Measurements from ENCODE around the gene BAIAP2L1. TPM values are rescaled to one million over a fixed set of nuclear protein-coding genes. Genes with fewer than 3 reads are reported as not detected.
"Not testable (repeated sequence)": the region's sequence is repeated elsewhere in the genome, so short reads cannot be mapped to it uniquely, and the experiment has no call there.

The BAIAP2L1 gene
- polyA plus RNA-seq, 1 donor (not counting 4 experiments of a cell fraction or from before 2014, with no cell fraction given): 41.7 TPM

- dilution Hi-C loops (cut with MboI; ENCODE audit: extremely low pct_ligation_motif_present, low sequenced_read_pairs): no loop called here
- H3K36me3 ChIP-seq (ENCODE audit: control insufficient read depth in 2 of 2, extremely low read depth in 1 of 2, insufficient read depth in 2 of 2, low read length in 2 of 2): peaks cover 20 to 25% of the 10 kb centered on the region in 2 experiments
Measured at GRCh38 chr7:98319176-98319575, 81.7 kb downstream of the BAIAP2L1 start.

DNA sequence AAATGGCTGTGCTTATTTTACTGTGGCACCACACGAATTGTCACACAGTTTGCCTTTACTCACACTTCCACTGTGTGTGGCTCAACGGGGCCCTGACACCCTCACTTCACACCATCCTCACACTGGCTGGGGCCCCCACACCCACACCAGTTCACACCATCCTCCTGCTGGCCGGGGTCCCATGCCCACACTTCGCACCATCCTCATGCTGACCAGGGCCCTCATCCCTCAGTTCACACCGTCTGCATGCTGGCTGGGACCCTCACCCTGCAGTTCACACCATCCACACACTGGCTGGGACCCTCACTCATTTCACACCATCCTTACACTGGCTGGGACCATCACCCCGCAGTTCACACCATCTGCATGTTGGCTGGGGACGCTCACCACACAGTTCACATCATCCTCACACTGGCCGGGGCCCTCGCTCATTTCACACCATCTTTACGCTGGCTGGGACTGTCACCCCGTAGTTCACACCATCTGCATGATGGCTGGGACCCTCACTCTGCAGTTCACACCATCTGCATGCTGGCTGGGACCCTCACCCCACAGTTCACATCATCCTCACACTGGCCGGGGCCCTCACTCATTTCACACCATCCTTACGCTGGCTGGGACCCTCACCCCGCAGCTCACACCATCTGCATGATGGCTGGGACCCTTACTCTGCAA is 83.4 kb downstream of the BAIAP2L1 start:
- H3K27me3 ChIP-seq (ENCODE audit: control insufficient read depth, extremely low read depth, insufficient read depth, low read length): no peaks in the 10 kb centered on the region
- H2AFZ ChIP-seq (ENCODE audit: control insufficient read depth, low read length): no peak overlapping the region
- no peak for TF ChIP-seq EZH2 (IDR thresholded peaks at IDR 0.05; ENCODE audit: low read length)
- TF ChIP-seq, protein P1, sequence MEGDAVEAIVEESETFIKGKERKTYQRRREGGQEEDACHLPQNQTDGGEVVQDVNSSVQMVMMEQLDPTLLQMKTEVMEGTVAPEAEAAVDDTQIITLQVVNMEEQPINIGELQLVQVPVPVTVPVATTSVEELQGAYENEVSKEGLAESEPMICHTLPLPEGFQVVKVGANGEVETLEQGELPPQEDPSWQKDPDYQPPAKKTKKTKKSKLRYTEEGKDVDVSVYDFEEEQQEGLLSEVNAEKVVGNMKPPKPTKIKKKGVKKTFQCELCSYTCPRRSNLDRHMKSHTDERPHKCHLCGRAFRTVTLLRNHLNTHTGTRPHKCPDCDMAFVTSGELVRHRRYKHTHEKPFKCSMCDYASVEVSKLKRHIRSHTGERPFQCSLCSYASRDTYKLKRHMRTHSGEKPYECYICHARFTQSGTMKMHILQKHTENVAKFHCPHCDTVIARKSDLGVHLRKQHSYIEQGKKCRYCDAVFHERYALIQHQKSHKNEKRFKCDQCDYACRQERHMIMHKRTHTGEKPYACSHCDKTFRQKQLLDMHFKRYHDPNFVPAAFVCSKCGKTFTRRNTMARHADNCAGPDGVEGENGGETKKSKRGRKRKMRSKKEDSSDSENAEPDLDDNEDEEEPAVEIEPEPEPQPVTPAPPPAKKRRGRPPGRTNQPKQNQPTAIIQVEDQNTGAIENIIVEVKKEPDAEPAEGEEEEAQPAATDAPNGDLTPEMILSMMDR (optimal IDR thresholded peaks at IDR 0.05 in 1 of 3, IDR thresholded peaks at IDR 0.05 in 1 of 3, conservative IDR thresholded peaks at IDR 0.05 in 1 of 3; ENCODE audit: extremely low read depth in 1 of 3, insufficient read depth in 2 of 3, low read length in 3 of 3): no peak
- peaks cover 11% of the 10 kb centered on the region for H3K4me1 ChIP-seq (ENCODE audit: control insufficient read depth, extremely low read depth, insufficient read depth, low read length)
- no peaks in the 10 kb centered on the region for H3K9me3 ChIP-seq (ENCODE audit: control insufficient read depth, low read depth, low read length)
- peaks cover 27% of the 10 kb centered on the region for H3K79me2 ChIP-seq (ENCODE audit: control insufficient read depth, insufficient read depth, low read length)
- H3K9me1 ChIP-seq (ENCODE audit: control insufficient read depth, extremely low read depth, insufficient read depth, low read length): no peaks in the 10 kb centered on the region
- no peak overlapping the region for H3K4me2 ChIP-seq (ENCODE audit: control insufficient read depth, extremely low read depth, insufficient read depth, low read depth, low read length)
- no peak overlapping the region for H3K4me3 ChIP-seq (ENCODE audit: control insufficient read depth in 2 of 3, extremely low read depth in 1 of 3, insufficient read depth in 2 of 3, low read depth in 1 of 3, low read length in 3 of 3)
- peaks cover 5% of the 10 kb centered on the region for H4K20me1 ChIP-seq (ENCODE audit: control insufficient read depth, extremely low read depth, insufficient read depth, low read length)
- dilution Hi-C loops (cut with MboI; ENCODE audit: extremely low pct_ligation_motif_present, low sequenced_read_pairs): no loop called here
- FAIRE-seq (no peak), DNase-seq (ENCODE audit: low read depth, low spot score) (no peak)
- H3K27ac ChIP-seq (ENCODE audit: control insufficient read depth, insufficient read depth, low read length): no peak overlapping the region
- no peak overlapping the region for H3K9ac ChIP-seq (ENCODE audit: control insufficient read depth, extremely low read depth, insufficient read depth, low read length)
- peaks cover 19 to 28% of the 10 kb centered on the region in 2 experiments for H3K36me3 ChIP-seq (ENCODE audit: control insufficient read depth in 2 of 2, extremely low read depth in 1 of 2, insufficient read depth in 2 of 2, low read length in 2 of 2)

More at GRCh38 chr7:98319176-98319575, 81.7 kb downstream of the BAIAP2L1 start:
- Histone ChIP-seq H3K4me3 (ENCODE audit: control insufficient read depth in 2 of 3, extremely low read depth in 1 of 3, insufficient read depth in 2 of 3, low read depth in 1 of 3, low read length in 3 of 3) (no peak overlapping the region), H4K20me1 (ENCODE audit: control insufficient read depth, extremely low read depth, insufficient read depth, low read length) (peaks cover 8% of the 10 kb centered on the region), H3K9me3 (ENCODE audit: control insufficient read depth, low read depth, low read length) (no peaks in the 10 kb centered on the region), H3K27me3 (ENCODE audit: control insufficient read depth, extremely low read depth, insufficient read depth, low read length) (no peaks in the 10 kb centered on the region), H2AFZ (ENCODE audit: control insufficient read depth, low read length) (no peak overlapping the region), H3K4me1 (ENCODE audit: control insufficient read depth, extremely low read depth, insufficient read depth, low read length) (peaks cover 3% of the 10 kb centered on the region), H3K27ac (ENCODE audit: control insufficient read depth, insufficient read depth, low read length) (no peak overlapping the region), H3K79me2 (ENCODE audit: control insufficient read depth, insufficient read depth, low read length) (peaks cover 42% of the 10 kb centered on the region), H3K9me1 (ENCODE audit: control insufficient read depth, extremely low read depth, insufficient read depth, low read length) (no peaks in the 10 kb centered on the region), H3K4me2 (ENCODE audit: control insufficient read depth, extremely low read depth, insufficient read depth, low read depth, low read length) (no peak overlapping the region), H3K9ac (ENCODE audit: control insufficient read depth, extremely low read depth, insufficient read depth, low read length) (no peak overlapping the region)
- DNase-seq (ENCODE audit: low read depth, low spot score): no peak
- TF ChIP-seq EZH2 (IDR thresholded peaks at IDR 0.05; ENCODE audit: low read length): no peak
- TF ChIP-seq, protein P1 (optimal IDR thresholded peaks at IDR 0.05 in 1 of 3, IDR thresholded peaks at IDR 0.05 in 1 of 3, conservative IDR thresholded peaks at IDR 0.05 in 1 of 3; ENCODE audit: extremely low read depth in 1 of 3, insufficient read depth in 2 of 3, low read length in 3 of 3): no peak
- FAIRE-seq: no peak

DNA sequence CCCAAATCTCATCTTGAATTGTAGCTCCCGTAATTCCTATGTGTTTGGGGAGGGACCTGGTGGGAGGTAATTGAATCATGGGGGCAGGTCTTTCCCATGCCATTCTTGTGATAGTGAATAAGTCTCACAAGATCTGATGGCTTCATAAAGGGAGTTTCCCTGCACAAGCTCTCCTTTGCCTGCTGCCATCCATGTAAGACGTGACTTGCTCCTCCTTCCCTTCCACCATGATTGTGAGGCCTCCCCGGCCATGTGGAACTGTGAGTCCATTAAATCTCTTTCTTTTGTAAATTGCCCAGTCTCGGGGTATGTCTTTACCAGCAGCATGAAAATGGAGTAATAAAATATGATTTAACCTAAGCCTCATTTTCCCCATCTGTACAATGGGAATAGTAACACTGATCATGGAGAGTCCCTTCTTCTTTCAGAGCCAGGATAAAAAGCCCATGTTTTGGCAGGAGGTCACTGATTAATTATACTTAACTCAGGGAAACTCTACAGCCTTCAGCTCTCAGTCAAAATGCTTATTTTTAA is 84.8 kb downstream of the BAIAP2L1 start:
- H3K27ac ChIP-seq (ENCODE audit: control insufficient read depth, insufficient read depth, low read length); H2AFZ ChIP-seq (ENCODE audit: control insufficient read depth, low read length); H3K27me3 ChIP-seq (ENCODE audit: control insufficient read depth, extremely low read depth, insufficient read depth, low read length); H3K4me2 ChIP-seq (ENCODE audit: control insufficient read depth, extremely low read depth, insufficient read depth, low read depth, low read length); H4K20me1 ChIP-seq (ENCODE audit: control insufficient read depth, extremely low read depth, insufficient read depth, low read length); H3K9ac ChIP-seq (ENCODE audit: control insufficient read depth, extremely low read depth, insufficient read depth, low read length); H3K9me1 ChIP-seq (ENCODE audit: control insufficient read depth, extremely low read depth, insufficient read depth, low read length); H3K9me3 ChIP-seq (ENCODE audit: control insufficient read depth, low read depth, low read length); H3K4me3 ChIP-seq (ENCODE audit: control insufficient read depth in 2 of 3, extremely low read depth in 1 of 3, insufficient read depth in 2 of 3, low read depth in 1 of 3, low read length in 3 of 3); DNase-seq (ENCODE audit: low read depth, low spot score); FAIRE-seq; dilution Hi-C loops (cut with MboI; ENCODE audit: extremely low pct_ligation_motif_present, low sequenced_read_pairs): not testable (repeated sequence)
- Histone ChIP-seq H3K36me3 (ENCODE audit: control insufficient read depth in 2 of 2, extremely low read depth in 1 of 2, insufficient read depth in 2 of 2, low read length in 2 of 2) (peaks cover 26 to 30% of the 10 kb centered on the region in 2 experiments), H3K79me2 (ENCODE audit: control insufficient read depth, insufficient read depth, low read length) (peaks cover 14% of the 10 kb centered on the region), H3K4me1 (ENCODE audit: control insufficient read depth, extremely low read depth, insufficient read depth, low read length) (peaks cover 11% of the 10 kb centered on the region)

All from keratinocyte (primary cell).